Limb (tissue), 2 donors: ENCODE results near the gene DMWD.
"Not testable (repeated sequence)": the region's sequence is repeated elsewhere in the genome, so short reads cannot be mapped to it uniquely, and the experiment has no call there.

ENCODE experiments used
- DNase-seq, 2 donors: peaks; one replicate each; pipeline ENCODE4 v3.0.0-alpha.2; 2016; ENCODE audit errors: extremely low spot score in 2 of 2

Gene DMWD

DNA sequence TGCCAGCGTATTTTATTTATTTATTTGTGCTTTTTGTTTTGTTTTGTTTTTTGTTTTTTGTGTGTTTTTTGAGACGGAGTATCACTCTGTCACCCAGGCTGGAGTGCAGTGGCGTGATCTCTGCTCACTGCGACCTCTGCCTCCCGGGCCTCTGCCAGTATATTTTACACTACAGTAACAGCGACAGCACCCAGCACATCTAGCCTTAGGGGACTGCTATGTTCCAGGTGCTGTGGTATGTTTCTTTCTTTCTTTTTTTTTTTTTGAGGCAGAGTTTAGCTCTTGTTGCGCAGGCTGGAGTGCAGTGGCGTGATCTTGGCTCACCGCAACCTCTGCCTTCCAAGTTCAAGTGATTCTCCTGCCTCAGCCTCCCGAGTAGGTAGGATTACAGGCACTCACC lies 41.2 kb downstream of the DMWD start:
- DNase-seq, result not testable (repeated sequence)

DNA sequence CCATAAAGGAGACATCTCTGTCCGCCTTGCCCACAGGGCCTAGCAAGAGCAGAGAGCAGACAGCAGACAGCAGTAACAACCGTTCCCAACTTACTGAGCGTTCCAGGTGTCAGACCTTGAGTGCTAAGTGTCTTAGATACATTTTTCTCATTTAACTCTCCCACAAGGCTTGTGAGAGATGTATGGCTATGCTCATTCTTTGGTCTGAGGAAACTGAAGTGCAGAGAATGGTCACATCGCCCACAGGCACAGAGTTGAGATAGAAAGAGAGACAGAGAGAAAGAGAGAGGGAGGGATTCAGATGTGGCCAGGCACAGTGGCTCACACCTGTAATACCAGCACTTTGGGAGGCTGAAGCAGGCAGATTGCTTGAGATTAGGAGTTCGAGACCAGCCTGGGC lies 45.1 kb downstream of the DMWD start:
- DNase-seq, result no peak

DNA sequence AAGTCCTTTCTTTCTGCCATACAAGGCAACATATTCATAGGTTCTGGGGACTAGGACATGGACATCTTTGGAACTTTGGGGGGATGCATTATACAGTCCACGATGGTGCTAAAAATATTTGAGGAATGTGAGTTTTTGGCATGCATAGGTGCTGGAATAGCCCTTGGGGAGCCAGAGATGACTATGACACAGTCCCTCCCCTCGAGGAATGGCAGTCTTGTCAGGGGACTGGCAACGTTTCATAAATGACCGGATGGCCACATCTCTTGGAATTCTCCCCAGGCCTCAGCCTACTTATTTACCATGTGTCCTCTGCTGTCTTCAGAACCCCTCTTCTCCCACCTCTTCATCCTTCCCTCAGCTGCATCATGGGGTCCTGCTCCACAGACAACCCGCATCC lies 45.8 kb downstream of the DMWD start:
- no peak for DNase-seq

DNA sequence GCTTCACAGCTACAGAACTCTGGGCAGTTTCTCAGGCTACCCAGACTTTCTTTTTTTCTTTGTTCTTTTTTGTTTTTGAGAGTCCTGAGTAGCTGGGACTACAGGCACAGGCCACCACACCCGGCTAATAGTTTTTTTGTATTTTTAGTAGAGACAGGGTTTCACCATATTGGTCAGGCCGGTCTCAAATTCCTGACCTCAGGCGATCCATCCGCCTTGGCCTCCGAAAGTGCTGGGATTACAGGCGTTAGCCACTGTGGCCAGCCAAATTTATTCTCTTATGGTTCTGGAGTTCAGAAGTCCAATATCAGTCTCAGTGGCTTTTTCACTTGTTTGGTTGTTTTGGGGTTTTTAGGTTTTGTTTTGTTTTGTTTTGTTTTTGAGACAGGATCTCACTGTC lies 47.0 kb downstream of the DMWD start:
- no peak for DNase-seq

DNA sequence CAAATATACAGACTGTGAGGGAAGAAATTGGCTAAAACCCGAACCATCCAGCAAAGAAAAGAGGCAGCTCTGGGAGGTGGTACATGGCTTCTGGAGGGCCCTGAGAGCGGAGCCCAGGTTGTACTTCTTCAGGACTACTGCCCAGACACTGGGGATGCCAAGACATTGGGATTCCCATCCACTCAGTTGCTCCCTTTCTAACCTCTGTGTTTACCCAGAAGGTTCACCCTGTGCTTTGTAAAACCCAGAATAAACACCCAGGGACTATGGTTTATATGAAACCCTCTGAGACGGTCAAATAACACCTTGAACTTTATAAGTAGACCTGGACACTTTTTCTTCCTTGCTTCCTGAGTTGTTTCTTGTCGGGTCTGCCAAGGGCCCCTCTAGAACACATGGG lies 49.7 kb downstream of the DMWD start:
- DNase-seq, result no peak

DNA sequence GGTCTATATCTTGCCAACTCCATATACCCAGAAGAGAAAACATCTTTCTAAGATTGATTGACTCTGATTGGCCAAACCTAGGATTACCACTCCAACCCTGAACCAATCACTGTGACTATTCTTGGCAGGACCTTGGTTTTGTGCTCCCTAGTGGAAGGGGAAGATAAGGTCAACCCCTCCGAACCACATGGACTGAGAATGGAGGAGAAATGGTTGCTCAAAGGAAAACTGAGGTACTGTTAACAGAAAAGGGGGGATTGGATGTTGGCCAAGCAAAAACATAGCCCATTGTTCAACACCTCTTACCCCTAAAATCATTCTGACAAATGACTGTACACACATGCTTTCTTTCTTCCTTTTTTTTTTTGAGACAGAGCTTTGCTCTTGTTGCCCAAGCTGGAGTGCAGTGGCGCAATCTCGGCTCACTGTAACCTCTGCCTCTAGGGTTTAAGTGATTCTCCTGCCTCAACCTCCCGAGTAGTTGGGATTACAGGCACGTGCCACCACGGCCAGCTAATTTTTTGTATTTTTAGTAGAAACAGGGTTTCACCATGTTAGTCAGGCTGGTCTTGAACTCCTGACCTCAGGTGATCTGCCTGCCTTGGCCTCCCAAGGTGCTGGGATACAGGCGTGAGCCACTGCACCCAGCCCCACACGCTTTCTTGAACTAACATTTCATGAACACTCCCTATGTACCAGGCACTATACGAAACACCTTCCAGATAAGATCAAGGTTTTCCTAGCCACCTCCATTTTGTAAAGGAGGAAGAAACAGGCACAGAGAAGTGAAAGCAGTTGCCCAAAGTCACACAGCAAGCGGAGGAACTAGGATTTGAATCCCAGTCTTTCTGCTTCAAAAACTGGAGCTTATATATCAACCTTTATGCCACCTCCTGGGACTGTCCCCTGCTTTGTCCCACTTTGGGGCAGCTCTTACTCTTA lies 52.9 kb downstream of the DMWD start:
- no peak for DNase-seq

DNA sequence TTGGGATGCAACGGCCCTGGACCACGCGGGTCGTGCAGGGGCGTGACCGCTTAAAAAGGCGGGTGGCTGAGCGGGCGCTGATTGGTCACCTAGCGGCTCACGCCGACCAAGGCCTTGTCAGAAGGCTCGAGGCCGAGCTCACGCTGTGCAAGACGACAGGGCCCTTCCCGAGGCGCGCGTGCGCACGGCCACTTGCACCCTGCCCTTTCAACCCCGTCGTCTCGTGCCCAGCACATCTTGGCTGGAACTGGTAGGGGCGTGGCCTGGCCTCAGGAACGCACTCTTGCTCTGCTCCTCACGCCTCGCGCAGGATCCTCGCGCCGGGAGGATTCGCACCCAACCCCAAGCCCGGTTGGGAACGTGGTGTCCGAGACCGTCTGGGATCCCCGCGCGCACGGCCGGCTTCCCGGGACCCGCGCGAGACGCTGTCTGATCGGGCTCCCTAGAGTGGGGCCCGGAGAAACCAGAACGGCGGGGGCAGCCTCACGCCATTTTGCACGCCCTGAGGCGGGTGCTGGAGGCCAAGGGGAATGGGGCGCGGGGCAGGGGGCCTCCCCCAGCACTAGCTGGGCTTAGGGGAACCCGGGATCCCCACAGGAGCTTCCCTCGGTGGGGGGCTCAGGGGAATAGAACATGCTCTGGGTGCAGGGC lies 59.4 kb downstream of the DMWD start, which contains the start of gene MEIOSIN:
TSS of gene MEIOSIN (plus strand) at position 280 of the 651 bp plus-strand sequence. CDS start 1,938 bp downstream, outside the sequence.
- peak in 1 of 2 donors; percentile 27 for DNase-seq
